AG04449 (cell line): Measurements from ENCODE around the gene ATG9B.

Experiments
- CTCF ChIA-PET: fragments of 350-600 bp; formaldehyde crosslinking; extraction: SDS; loops from one replicate; lab custom pipeline; 2021; ENCODE audit warnings: antibody characterized with exemption; lab: Yijun Ruan, JAX
- POLR2A ChIA-PET: fragments of 400-600, 350-600 bp; formaldehyde crosslinking; extraction: SDS; loops from one replicate; lab custom pipeline; 2020; ENCODE audit warnings: antibody characterized with exemption, inconsistent platforms; lab: Yijun Ruan, JAX
- DNase-seq: peaks from one replicate; pipeline ENCODE4 v3.0.0-alpha.2; 2010; ENCODE audit warnings: low read depth, low spot score
- H3K4me3 ChIP-seq: 2 replicates; pipeline ENCODE4 v1.5.1; 2011; ENCODE audit warnings: low read depth, mild to moderate bottlenecking, control low read depth, low read length
- TF ChIP-seq, protein P1 (sequence below): IDR thresholded peaks from one replicate; pipeline ENCODE4 v1.5.1; 2011; ENCODE audit warnings: mild to moderate bottlenecking, moderate library complexity, low read length, control low read depth, inconsistent platforms; ENCODE audit not compliant: insufficient read depth; ENCODE audit errors: missing control alignments

Gene ATG9B

GRCh38 chr7:151068069-151068773, 43.9 kb upstream of the ATG9B start:
- no peak overlapping the region for H3K4me3 ChIP-seq
- DNase-seq = peak; percentile 36
- POLR2A ChIA-PET = interaction anchor here (0.8 to 1.7 kb wide), 3 partner anchors 8 to 13 kb away, joined by 3 to 8 read pairs (median 5); partner anchors contain the start of gene FASTK
- CTCF ChIA-PET = interaction anchor here (0.6 to 4.4 kb wide), 4 partner anchors 9 to 50 kb away, joined by 4 to 24 read pairs (median 8); partner anchors contain the start of gene FASTK
- TF ChIP-seq, protein P1, sequence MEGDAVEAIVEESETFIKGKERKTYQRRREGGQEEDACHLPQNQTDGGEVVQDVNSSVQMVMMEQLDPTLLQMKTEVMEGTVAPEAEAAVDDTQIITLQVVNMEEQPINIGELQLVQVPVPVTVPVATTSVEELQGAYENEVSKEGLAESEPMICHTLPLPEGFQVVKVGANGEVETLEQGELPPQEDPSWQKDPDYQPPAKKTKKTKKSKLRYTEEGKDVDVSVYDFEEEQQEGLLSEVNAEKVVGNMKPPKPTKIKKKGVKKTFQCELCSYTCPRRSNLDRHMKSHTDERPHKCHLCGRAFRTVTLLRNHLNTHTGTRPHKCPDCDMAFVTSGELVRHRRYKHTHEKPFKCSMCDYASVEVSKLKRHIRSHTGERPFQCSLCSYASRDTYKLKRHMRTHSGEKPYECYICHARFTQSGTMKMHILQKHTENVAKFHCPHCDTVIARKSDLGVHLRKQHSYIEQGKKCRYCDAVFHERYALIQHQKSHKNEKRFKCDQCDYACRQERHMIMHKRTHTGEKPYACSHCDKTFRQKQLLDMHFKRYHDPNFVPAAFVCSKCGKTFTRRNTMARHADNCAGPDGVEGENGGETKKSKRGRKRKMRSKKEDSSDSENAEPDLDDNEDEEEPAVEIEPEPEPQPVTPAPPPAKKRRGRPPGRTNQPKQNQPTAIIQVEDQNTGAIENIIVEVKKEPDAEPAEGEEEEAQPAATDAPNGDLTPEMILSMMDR = no peak

DNA sequence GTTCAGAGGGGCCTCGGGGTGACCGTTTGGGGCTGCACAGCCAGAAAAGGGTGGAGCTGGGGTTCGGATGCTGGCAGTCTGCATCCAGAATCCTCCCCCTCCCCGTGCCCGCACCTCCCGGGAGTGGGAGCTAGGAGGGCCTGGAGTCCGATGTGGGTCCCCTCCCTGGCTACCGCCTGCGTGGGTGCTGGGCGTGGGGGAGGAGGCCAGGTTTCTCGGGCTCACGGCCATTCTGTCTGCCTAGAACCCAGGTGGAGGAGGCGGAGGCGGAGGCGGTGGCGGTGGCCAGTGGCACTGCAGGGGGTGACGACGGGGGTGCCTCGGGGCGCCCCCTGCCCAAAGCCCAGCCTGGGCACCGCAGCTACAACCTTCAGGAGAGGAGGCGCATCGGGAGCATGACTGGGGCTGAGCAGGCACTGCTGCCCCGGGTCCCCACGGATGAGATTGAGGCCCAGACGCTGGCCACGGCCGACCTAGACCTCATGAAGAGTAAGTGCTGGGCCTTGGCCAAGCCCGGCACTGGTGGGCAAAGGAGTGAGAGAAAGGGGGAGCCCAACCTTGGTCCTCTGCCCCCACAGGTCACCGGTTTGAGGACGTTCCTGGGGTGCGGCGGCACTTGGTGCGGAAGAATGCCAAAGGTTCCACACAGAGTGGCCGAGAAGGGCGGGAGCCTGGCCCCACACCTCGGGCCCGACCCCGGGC, 42.1 kb upstream of the ATG9B start:
- no peak for DNase-seq
- ChIA-PET CTCF (interaction anchor here (1.2 to 4.4 kb wide), 2 partner anchors 10 to 46 kb away, joined by 4 to 24 read pairs; no protein-coding TSS in a partner anchor), POLR2A (interaction anchor here (0.6 kb wide), 1 partner anchor 38 kb away, joined by 3 read pairs; the partner anchor contains the start of gene ABCB8)
- no peak overlapping the region for H3K4me3 ChIP-seq
- TF ChIP-seq, protein P1 = no peak

- CTCF ChIA-PET = interaction anchor here (4.4 kb wide), 1 partner anchor 47 kb away, joined by 24 read pairs; no protein-coding TSS in a partner anchor
- TF ChIP-seq, protein P1 = no peak
- no peak for DNase-seq
- POLR2A ChIA-PET = interaction anchor here (0.6 kb wide), 2 partner anchors 24 to 37 kb away, joined by 3 read pairs; partner anchors contain the start of gene ABCB8
- no peak overlapping the region for H3K4me3 ChIP-seq
Observed at GRCh38 chr7:151065516-151065915, 41.2 kb upstream of the ATG9B start.

GRCh38 chr7:151064993-151065392, 40.7 kb upstream of the ATG9B start:
- POLR2A ChIA-PET = no interaction called here
- H3K4me3 ChIP-seq = no peak overlapping the region
- no peak for DNase-seq
- TF ChIP-seq, protein P1 = no peak
- CTCF ChIA-PET = no interaction called here

- CTCF ChIA-PET = interaction anchor here (4.8 kb wide), 1 partner anchor 47 kb away, joined by 48 read pairs; no protein-coding TSS in a partner anchor
- POLR2A ChIA-PET = no interaction called here
- DNase-seq = no peak
- TF ChIP-seq, protein P1 = no peak
- H3K4me3 ChIP-seq = no peak overlapping the region
Observed at GRCh38 chr7:151064454-151064853, 40.2 kb upstream of the ATG9B start.
